Glomerular visceral epithelial cell (primary cell): ENCODE measurements around the gene COL2A1.
"Not testable (repeated sequence)": the region's sequence is repeated elsewhere in the genome, so short reads cannot be mapped to it uniquely, and the experiment has no call there.

ENCODE experiments used
- DNase-seq: peaks from one replicate; pipeline ENCODE4 v3.0.0-alpha.2; 2016; ENCODE audit errors: extremely low spot score

COL2A1 gene

GRCh38 chr12:47975816-47976215 is 28.5 kb downstream of the COL2A1 start:
- no peak for DNase-seq

- DNase-seq = no peak
Observed at GRCh38 chr12:47975036-47975620, 29.1 kb downstream of the COL2A1 start.

- no peak for DNase-seq
Observed at GRCh38 chr12:47973870-47974269, 30.4 kb downstream of the COL2A1 start.

- DNase-seq = no peak
Observed at GRCh38 chr12:47972895-47973294, 31.4 kb downstream of the COL2A1 start.

GRCh38 chr12:47970843-47971242 is 33.4 kb downstream of the COL2A1 start:
- no peak for DNase-seq

- DNase-seq = no peak
Observed at GRCh38 chr12:47969845-47970244, 34.4 kb downstream of the COL2A1 start.

GRCh38 chr12:47967461-47968321 is 36.6 kb downstream of the COL2A1 start:
- no peak for DNase-seq

GRCh38 chr12:47965581-47965980 is 38.7 kb downstream of the COL2A1 start:
- no peak for DNase-seq

- DNase-seq = peak; percentile 16
Observed at GRCh38 chr12:47964106-47964728, 40.1 kb downstream of the COL2A1 start.

GRCh38 chr12:47963340-47964040 is 40.8 kb downstream of the COL2A1 start, which contains the start of gene TMEM106C:
TMEM106C (plus strand) TSS chr12:47963596; CDS start chr12:47964237, 641 bp downstream.
- peak; percentile 93 for DNase-seq

GRCh38 chr12:47962198-47962597 is 42.1 kb downstream of the COL2A1 start:
- no peak for DNase-seq

- DNase-seq = not testable (repeated sequence)
Observed at GRCh38 chr12:47957671-47958070, 46.6 kb downstream of the COL2A1 start.

GRCh38 chr12:47955059-47955458 is 49.2 kb downstream of the COL2A1 start:
- no peak for DNase-seq

- DNase-seq = no peak
Observed at GRCh38 chr12:47954467-47955045, 49.7 kb downstream of the COL2A1 start.

GRCh38 chr12:47954058-47954457 is 50.2 kb downstream of the COL2A1 start:
- DNase-seq = no peak

- DNase-seq = no peak
Observed at GRCh38 chr12:47950856-47951468, 53.3 kb downstream of the COL2A1 start.

GRCh38 chr12:47949441-47950341 is 54.6 kb downstream of the COL2A1 start:
- DNase-seq = peak; percentile 75

- DNase-seq = no peak
Observed at GRCh38 chr12:47947341-47947740, 56.9 kb downstream of the COL2A1 start.

- DNase-seq = peak; percentile 20
Observed at GRCh38 chr12:47946413-47947323, 57.6 kb downstream of the COL2A1 start.
